ENCODE measurements around the gene PLCB4.

The PLCB4 gene

DNA sequence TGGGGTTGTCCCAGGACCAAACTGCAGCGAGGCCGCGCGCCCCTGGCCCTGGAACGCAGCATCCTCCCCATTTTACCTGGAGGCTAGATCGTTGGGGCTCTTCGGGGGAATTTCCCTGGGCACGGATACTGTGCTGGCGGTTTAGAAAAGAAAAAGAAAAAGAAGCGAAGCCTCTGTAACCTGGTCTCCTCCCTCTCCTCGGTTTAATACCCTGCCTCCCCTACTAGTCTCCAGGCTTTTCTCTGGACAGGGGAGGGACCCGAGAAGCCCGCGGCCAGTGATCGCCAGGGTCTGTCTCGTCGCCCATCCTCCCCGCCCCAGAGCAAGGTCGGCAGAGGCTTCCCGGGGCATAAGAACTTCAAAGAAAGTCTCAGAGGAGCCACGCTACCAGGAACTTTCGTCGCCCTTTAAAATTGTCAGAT lies 439.4 kb downstream of the PLCB4 start:
- no peak for DNase-seq

GRCh38 chr20:9508696-9509178 lies 439.9 kb downstream of the PLCB4 start:
- peak; percentile 47 for DNase-seq

- no peak for DNase-seq
These were observed 440.4 kb downstream of the PLCB4 start for GRCh38 chr20:9509246-9509645.

DNA sequence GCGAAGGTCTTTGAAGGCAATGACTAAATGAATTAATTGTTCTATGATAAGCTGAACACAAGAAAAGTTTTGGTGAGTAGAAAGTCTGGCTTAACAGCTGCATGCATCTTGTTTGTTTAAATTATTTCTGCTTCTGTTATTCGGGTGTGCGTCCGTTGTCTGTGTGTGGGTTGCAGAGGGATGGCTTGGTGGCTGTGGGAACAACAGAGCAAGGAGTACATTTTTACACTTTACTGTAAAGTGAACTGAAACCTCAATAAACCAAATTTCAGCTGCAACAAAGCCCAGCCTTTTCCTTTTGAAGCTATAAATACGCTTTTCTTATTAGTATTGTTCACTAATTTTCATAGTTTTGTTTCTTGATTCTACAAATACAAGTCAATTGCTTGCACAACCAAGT lies 442.0 kb downstream of the PLCB4 start:
- DNase-seq: no peak

- no peak for DNase-seq
These were observed 445.2 kb downstream of the PLCB4 start for GRCh38 chr20:9514072-9514460.

DNA sequence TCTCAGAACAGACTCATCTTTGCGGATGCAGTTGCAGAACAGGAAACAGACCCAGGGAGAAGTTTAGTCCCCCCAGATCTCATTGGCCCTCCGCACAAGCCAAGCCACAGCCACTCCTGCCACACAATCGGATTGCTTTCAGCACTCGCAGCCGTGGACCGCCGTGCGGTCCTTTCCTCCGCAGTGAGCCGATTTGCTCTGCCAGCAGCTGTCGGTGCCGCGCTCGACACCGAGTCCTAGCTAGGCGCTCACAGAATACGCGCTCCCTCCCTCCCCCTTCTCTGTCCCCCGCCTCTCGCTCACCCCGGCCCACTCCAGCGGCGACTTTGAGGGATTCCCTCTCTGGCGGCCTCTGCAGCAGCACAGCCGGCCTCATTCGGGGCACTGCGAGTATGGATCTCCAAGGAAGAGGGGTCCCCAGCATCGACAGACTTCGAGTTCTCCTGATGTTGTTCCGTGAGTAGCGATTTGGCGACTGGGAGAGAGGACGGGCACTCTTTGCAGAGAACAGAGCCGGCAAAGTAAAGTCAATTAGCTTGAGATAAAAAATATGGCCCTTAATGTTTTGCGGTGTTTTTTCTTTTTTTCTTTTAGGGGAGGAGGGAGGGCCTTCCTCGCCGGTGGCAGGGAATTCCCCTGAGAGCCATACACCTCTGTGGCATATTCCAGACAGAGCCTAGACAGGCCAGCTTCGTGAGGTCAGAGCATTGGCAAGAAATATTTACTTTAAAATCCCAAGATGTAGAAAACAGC lies 445.8 kb downstream of the PLCB4 start, which contains the start of gene LAMP5:
TSS of gene LAMP5 (plus strand) at position 130 of the 753 bp plus-strand sequence. CDS start at position 393, 263 bp downstream.
- DNase-seq: peak; percentile 87

DNA sequence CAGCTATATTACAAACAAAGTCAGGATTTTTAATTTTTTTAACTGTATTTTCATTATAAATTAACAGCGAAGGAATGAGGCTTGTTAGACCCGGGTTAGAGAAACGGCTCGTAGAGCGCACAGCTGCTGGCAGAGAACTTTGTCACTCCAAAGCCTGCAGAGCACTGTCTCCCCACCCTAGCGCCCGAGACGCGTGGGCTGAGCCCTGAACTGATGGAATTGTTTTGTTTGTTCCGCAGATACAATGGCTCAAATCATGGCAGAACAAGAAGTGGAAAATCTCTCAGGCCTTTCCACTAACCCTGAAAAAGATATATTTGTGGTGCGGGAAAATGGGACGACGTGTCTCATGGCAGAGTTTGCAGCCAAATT lies 446.3 kb downstream of the PLCB4 start:
- DNase-seq: peak; percentile 64

DNA sequence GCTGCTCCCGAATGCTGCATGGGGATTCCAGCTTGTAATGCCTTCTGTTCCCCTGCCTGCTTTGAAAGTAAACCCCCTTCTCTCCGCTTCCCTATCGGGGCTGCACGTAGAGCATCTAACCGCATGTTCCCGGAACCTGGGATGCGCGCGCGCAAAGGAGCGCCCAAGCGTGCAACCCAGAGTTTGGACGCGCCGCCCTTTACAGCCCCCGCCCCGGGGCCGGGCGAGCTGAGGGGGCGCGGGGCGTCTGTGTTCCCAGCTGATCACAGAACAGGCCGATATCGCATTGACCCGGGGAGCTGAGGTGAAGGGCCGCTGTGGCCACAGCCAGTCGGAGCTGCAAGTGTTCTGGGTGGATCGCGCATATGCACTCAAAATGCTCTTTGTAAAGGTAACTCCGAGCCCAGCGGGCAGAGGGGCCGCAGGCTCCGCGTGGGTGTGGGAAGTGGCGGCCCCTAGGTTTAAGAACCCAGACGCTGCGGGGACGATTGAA lies 446.9 kb downstream of the PLCB4 start:
- peak; percentile 75 for DNase-seq

GRCh38 chr20:9516234-9516871 lies 447.5 kb downstream of the PLCB4 start:
- peak; percentile 56 for DNase-seq

DNA sequence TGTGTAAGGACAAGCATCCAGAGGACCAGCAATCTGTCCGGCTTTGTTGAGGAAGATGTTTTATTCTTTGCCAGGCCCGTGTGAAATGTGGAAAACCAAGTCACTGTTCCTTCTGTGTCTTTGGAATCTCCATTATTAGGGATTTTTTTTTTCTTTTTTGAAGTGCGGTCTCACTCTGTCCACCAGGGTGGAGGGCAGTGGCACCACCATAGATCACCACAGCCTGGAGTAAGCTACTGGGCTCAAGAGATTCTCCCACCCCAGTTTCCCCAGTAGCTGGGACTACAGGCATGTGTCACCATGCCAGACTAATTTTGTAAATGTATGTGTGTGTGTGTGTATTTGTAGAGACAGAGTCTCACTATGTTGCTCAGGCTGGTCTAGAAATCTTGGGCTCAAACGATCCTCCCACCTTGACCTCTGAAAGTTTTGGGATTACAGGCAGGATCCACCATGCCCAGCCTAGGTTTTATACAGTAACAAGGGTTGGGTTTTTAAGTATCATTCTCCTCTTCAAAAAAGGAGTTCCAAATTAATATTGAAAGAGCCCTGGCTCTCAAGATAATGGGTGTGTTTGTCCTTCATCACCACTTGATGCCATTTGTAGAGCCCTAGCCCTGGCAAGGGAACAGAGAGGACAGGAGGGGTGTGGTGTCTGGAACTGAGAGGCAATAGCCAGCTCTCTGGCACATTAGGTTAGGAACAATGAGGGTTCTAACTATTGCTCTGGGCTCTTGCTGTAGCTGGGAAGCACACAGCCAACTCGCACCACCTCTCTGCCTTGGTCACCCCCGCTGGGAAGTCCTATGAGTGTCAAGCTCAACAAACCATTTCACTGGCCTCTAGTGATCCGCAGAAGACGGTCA lies 448.6 kb downstream of the PLCB4 start:
- DNase-seq: no peak

- DNase-seq: peak; percentile 50
These were observed 449.8 kb downstream of the PLCB4 start for GRCh38 chr20:9518576-9519175.

- no peak for DNase-seq
These were observed 451.2 kb downstream of the PLCB4 start for GRCh38 chr20:9520086-9520485.

DNA sequence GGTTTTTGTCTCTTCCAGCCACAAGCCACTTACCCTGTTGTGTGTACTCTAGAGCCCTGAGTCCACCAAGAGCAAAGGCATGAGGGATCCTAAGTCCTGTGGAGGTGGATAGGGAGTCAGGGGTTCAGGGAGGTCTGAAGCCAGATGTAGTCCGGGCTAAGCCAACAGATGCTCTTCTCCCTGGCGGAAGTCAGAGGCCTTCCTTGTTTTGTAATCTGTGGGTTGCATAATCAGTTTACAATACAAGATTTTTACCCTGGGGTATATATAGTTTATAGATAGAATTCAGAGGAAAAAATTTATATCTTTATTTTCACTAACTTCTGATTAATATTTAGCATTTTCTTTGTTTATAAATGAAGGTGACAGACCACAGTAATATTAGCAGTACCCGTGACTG lies 454.7 kb downstream of the PLCB4 start:
- no peak for DNase-seq

All from eye (tissue), 1 donor.